ELR (cell line): ENCODE data around the gene SMAD7.

Experiments
- DNase-seq: peaks from one replicate; pipeline ENCODE4 v3.0.0-alpha.2; 2015; ENCODE audit warnings: low read depth

Gene SMAD7

GRCh38 chr18:48929941-48930713 lies 20.6 kb downstream of the SMAD7 start:
- peak; percentile 68 for DNase-seq

GRCh38 chr18:48929212-48929612 lies 21.6 kb downstream of the SMAD7 start:
- DNase-seq, result peak; percentile 28

GRCh38 chr18:48928787-48929186 lies 22.0 kb downstream of the SMAD7 start:
- peak; percentile 48 for DNase-seq

- DNase-seq, result no peak
These were observed 23.3 kb downstream of the SMAD7 start for GRCh38 chr18:48927286-48928080.

GRCh38 chr18:48926420-48926857 lies 24.3 kb downstream of the SMAD7 start:
- no peak for DNase-seq

- no peak for DNase-seq
These were observed 25.3 kb downstream of the SMAD7 start for GRCh38 chr18:48925491-48925780.

GRCh38 chr18:48924630-48925490 lies 25.9 kb downstream of the SMAD7 start:
- DNase-seq, result peak; percentile 33

GRCh38 chr18:48923746-48924629 lies 26.8 kb downstream of the SMAD7 start:
- DNase-seq, result peak; percentile 85

GRCh38 chr18:48922801-48923730 lies 27.7 kb downstream of the SMAD7 start:
- peak; percentile 94 for DNase-seq

GRCh38 chr18:48922226-48922800 lies 28.5 kb downstream of the SMAD7 start:
- no peak for DNase-seq

- no peak for DNase-seq
These were observed 29.2 kb downstream of the SMAD7 start for GRCh38 chr18:48921305-48922225.

GRCh38 chr18:48920408-48921038 lies 30.2 kb downstream of the SMAD7 start:
- no peak for DNase-seq

GRCh38 chr18:48919547-48919946 lies 31.2 kb downstream of the SMAD7 start:
- DNase-seq, result no peak

- DNase-seq, result no peak
These were observed 31.9 kb downstream of the SMAD7 start for GRCh38 chr18:48918660-48919456.

GRCh38 chr18:48917579-48918517 lies 32.9 kb downstream of the SMAD7 start:
- DNase-seq, result peak; percentile 58
